ENCODE results near the gene FTSJ1. TPM values are rescaled to one million over a fixed set of nuclear protein-coding genes. Genes with fewer than 3 reads are reported as not detected.

The FTSJ1 gene
- total and polyA plus RNA-seq, 2 of the 4 experiments (the other 2 are of a cell fraction): 50.8 to 59.9 TPM

DNA sequence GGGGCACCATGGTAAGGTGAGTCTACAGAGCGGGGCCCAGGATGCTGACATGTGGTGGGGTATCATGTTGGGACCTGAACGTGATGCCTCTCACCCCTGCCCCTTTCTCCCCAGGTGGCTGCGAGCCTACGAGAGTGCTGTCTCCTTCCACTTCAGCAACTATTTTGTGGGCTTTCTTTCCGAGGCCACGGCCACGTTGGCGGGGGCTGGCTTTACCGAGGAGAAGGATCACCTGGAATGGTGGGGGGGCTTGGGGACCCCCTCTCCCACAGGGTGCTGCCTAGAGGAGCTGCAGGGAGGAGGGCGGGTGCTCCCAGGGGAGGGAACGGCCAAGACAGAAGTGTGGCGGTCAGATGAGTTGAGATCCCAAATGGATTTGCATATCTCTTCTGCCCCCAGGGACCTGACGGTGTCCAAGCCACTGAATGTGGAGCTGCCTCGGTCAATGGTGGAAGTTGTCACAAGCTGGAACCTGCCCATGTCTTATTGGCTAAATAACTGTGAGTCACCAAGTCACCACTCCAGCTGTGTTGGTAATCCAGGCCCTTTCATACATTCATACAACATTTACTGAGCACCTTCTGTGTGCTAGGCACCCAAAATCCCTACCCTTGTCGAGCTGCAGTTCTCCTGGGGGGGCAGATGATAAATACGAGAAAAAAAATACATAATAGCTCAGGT, 38.3 kb downstream of the FTSJ1 start:
- ATAC-seq (ENCODE audit: low read depth) (no peak), DNase-seq (no peak)
- ChIA-PET CTCF (no interaction called here), POLR2A (ENCODE audit: unreplicated experiment) (no interaction called here)
- Histone ChIP-seq H2AK5ac (ENCODE audit: low read depth, low read length) (no peak overlapping the region), H4K5ac (ENCODE audit: low read depth, low read length) (no peak overlapping the region), H3K4me1 (ENCODE audit: control insufficient read depth, insufficient read depth, low read length) (no peaks in the 10 kb centered on the region), H3K9me3 (ENCODE audit: control insufficient read depth, insufficient read depth, low read length) (no peaks in the 10 kb centered on the region; the same call in 1 of the 2 replicates), H3K14ac (replicated peaks; ENCODE audit: low read depth, low read length) (no peak overlapping the region), H3K36me3 (ENCODE audit: control insufficient read depth, insufficient read depth, low read length) (peaks cover 3% of the 10 kb centered on the region), H4K20me1 (ENCODE audit: insufficient read depth, low read length) (no peaks in the 10 kb centered on the region), H2AFZ (replicated peaks; ENCODE audit: low read length, poor library complexity) (no peak overlapping the region), H3K4me2 (ENCODE audit: low read depth, low read length) (no peak overlapping the region), H2AK9ac (replicated peaks; ENCODE audit: low read depth, low read length, poor library complexity) (peak overlapping the region; percentile 15), H3K23ac (ENCODE audit: low read depth, low read length) (no peak overlapping the region), H3K56ac (ENCODE audit: extremely low read depth, insufficient read depth, low read length) (no peak overlapping the region), H3K27ac (ENCODE audit: insufficient read depth, low read length) (no peak overlapping the region), H4K91ac (ENCODE audit: insufficient read depth, low read depth, low read length) (no peak overlapping the region), H3K79me1 (ENCODE audit: low read depth in 1 of 2, low read length in 2 of 2) (peaks cover 3 to 5% of the 10 kb centered on the region in 2 experiments; a peak in 2 of 4 replicates), H3K9me1 (ENCODE audit: insufficient read depth, low read length) (no peaks in the 10 kb centered on the region), H3K4me3 (ENCODE audit: insufficient read depth, low read depth, low read length) (no peak overlapping the region), H2BK5ac (ENCODE audit: low read depth, low read length, poor library complexity, severe bottlenecking) (no peak overlapping the region), H3K4ac (ENCODE audit: low read depth, low read length) (no peak overlapping the region), H2BK20ac (ENCODE audit: low read depth, low read length) (no peak overlapping the region), H3K18ac (ENCODE audit: low read depth, low read length) (no peak overlapping the region), H2BK15ac (ENCODE audit: low read depth, low read length) (no peak overlapping the region), H3K27me3 (ENCODE audit: control insufficient read depth, insufficient read depth, low read length) (no peaks in the 10 kb centered on the region), H3K9ac (ENCODE audit: low read depth, low read length) (no peak overlapping the region), H4K8ac (ENCODE audit: low read depth in 2 of 2, low read length in 2 of 2) (no peak overlapping the region), H2BK120ac (ENCODE audit: low read depth, low read length) (no peak overlapping the region)
- intact Hi-C loops (cut with micrococcal nuclease) (no loop called here), dilution Hi-C loops (cut with HindIII; ENCODE audit: low sequenced_read_pairs, unreplicated experiment) (no loop called here), in situ Hi-C loops (cut with MboI; ENCODE audit: low sequenced_read_pairs) (no loop called here)
- WGBS, 2 experiments (ENCODE audit: extremely low coverage in 2 of 2, insufficient read length in 1 of 2): 60% methylated on average over 1 of the region's 16 CpGs; no CpG with 5 or more reads in 1 of the 2 experiments
- BruUV-seq (replicated peaks): no TSS peak
- TF ChIP-seq RAD21 (IDR thresholded peaks at IDR 0.05; ENCODE audit: low read length) (no peak), NFE2L2 (IDR thresholded peaks at IDR 0.05; ENCODE audit: low read depth, low read length) (no peak), POLR2A (IDR thresholded peaks at IDR 0.05; ENCODE audit: low read depth, low read length) (no peak), CHD1 (IDR thresholded peaks at IDR 0.05; ENCODE audit: low read depth, low read length) (no peak), CEBPB (IDR thresholded peaks at IDR 0.05; ENCODE audit: low read depth, low read length) (no peak), SMC3 (IDR thresholded peaks at IDR 0.05; ENCODE audit: low read depth, low read length) (no peak), MAZ (IDR thresholded peaks at IDR 0.05; ENCODE audit: borderline replicate concordance, low read depth, low read length) (no peak), MAFK (IDR thresholded peaks at IDR 0.05; ENCODE audit: low read depth, low read length) (no peak), RFX5 (IDR thresholded peaks at IDR 0.05; ENCODE audit: low read depth, low read length) (no peak), RCOR1 (IDR thresholded peaks at IDR 0.05; ENCODE audit: insufficient replicate concordance, low read length) (no peak), BHLHE40 (IDR thresholded peaks at IDR 0.05; ENCODE audit: low read depth, low read length) (no peak), FOS (IDR thresholded peaks at IDR 0.05; ENCODE audit: low read depth, low read length) (no peak), MXI1 (IDR thresholded peaks at IDR 0.05; ENCODE audit: borderline replicate concordance, low read depth, low read length) (no peak)
- TF ChIP-seq, protein P1, sequence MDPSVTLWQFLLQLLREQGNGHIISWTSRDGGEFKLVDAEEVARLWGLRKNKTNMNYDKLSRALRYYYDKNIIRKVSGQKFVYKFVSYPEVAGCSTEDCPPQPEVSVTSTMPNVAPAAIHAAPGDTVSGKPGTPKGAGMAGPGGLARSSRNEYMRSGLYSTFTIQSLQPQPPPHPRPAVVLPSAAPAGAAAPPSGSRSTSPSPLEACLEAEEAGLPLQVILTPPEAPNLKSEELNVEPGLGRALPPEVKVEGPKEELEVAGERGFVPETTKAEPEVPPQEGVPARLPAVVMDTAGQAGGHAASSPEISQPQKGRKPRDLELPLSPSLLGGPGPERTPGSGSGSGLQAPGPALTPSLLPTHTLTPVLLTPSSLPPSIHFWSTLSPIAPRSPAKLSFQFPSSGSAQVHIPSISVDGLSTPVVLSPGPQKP (IDR thresholded peaks at IDR 0.05; ENCODE audit: borderline replicate concordance, low read depth, low read length): no peak
- TF ChIP-seq, protein P2, sequence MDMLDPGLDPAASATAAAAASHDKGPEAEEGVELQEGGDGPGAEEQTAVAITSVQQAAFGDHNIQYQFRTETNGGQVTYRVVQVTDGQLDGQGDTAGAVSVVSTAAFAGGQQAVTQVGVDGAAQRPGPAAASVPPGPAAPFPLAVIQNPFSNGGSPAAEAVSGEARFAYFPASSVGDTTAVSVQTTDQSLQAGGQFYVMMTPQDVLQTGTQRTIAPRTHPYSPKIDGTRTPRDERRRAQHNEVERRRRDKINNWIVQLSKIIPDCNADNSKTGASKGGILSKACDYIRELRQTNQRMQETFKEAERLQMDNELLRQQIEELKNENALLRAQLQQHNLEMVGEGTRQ (IDR thresholded peaks at IDR 0.05; ENCODE audit: low read depth, low read length): no peak
